Naive thymus-derived CD8-positive, alpha-beta T cell (primary cell): Measurements from ENCODE around the gene KAZN. TPM values are rescaled to one million over a fixed set of nuclear protein-coding genes. Genes with fewer than 3 reads are reported as not detected.

Source experiments
- ATAC-seq, 2 donors: fragments of 150-1000 bp; cut with Tn5 transposase in 1 of 2; sonication (Bioruptor Pico), chemical (Tn5 transposase) in 1 of 2; 1 replicate in 1 of 2; 2 replicates in 1 of 2; pipeline ENCODE4 v1.10.0; 2021; ENCODE audit warnings: mild to moderate bottlenecking in 2 of 2, moderate library complexity in 2 of 2
- POLR2A ChIA-PET: fragments of 350-600 bp; sonication (Branson Sonifier 250); formaldehyde crosslinking; loops from one replicate; lab custom pipeline; 2021; ENCODE audit warnings: antibody characterized with exemption; lab: Charles Lee
- DNase-seq, 10 donors: peaks; one replicate each; pipeline versions ENCODE4 v3.0.0 to v3.0.0-alpha.2; 2020 to 2022
- H3K27ac Mint-ChIP-seq, 10 donors: one replicate each; pipeline ENCODE4 v1.8.0; 2020 to 2022; ENCODE audit warnings: mild to moderate bottlenecking in 10 of 10, mixed read lengths in 10 of 10, moderate library complexity in 4 of 10, inconsistent platforms in 1 of 10
- H3K27me3 Mint-ChIP-seq, 5 donors: one replicate each; pipeline ENCODE4 v1.8.0; 2021 to 2022; ENCODE audit warnings: mixed read lengths in 5 of 5
- H3K36me3 Mint-ChIP-seq, 3 donors: one replicate each; pipeline ENCODE4 v1.8.0; 2020 to 2022; ENCODE audit warnings: mixed read lengths in 3 of 3, mild to moderate bottlenecking in 2 of 3, inconsistent platforms in 1 of 3
- H3K4me1 Mint-ChIP-seq, 4 donors: one replicate each; pipeline ENCODE4 v1.8.0; 2021 to 2022; ENCODE audit warnings: mixed read lengths in 4 of 4
- H3K4me3 Mint-ChIP-seq, 10 donors: one replicate each; pipeline ENCODE4 v1.8.0; 2020 to 2022; ENCODE audit warnings: mild to moderate bottlenecking in 10 of 10, mixed read lengths in 10 of 10, moderate library complexity in 6 of 10, inconsistent platforms in 1 of 10
- H3K9me3 Mint-ChIP-seq, 9 donors: one replicate each; pipeline ENCODE4 v1.8.0; 2020 to 2022; ENCODE audit warnings: mixed read lengths in 9 of 9, mild to moderate bottlenecking in 3 of 9, inconsistent platforms in 1 of 9, moderate library complexity in 1 of 9
- polyA plus RNA-seq, 3 donors: library from polyadenylated mRNA; unstranded; fragments of 300-500 nt; fragmentation: Illumina TruSeq; gene quantifications; one replicate each; pipeline ENCODE4 v1.2.3, GENCODE V29; 2021
- total RNA-seq, 8 experiments: library from RNA in 2 of 8; stranded (reverse) in 2 of 8; gene quantifications; one replicate each; pipeline ENCODE4 v1.2.3 and lab custom pipeline; 2021 to 2026

The KAZN gene
- total and polyA plus RNA-seq, 5 experiments from 2014 or later = 0.02 to 0.63 (median 0.12) TPM; not detected in 1

DNA sequence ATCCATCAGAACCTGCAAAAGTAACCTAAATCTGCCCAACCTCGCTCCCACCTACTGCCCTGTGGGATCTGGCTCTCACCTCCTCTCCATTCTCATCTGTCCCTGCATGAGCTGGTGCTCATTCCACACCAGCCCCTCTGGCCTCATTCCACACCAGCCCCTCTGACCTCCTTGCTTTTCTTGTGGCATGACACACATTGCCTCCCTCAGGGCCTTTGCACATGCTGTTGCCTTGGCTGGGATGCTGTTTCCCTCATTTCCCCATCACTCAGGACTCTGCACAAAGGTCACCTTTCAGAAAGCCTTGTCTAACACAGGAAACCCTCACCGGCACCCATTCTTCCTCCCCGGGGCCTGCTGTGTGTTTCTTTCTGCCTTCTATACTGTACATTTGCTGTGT is 197.1 kb downstream of the KAZN start:
- Mint-ChIP-seq H3K27me3 (peaks cover 0 to 5% (median 1%) of the 10 kb centered on the region in 5 donors), H3K36me3 (no peaks in the 10 kb centered on the region), H3K9me3 (no peaks in the 10 kb centered on the region), H3K4me1 (no peaks in the 10 kb centered on the region), H3K27ac (no peak overlapping the region), H3K4me3 (no peak overlapping the region)
- no peak for ATAC-seq
- no peak for DNase-seq
- POLR2A ChIA-PET = no interaction called here

DNA sequence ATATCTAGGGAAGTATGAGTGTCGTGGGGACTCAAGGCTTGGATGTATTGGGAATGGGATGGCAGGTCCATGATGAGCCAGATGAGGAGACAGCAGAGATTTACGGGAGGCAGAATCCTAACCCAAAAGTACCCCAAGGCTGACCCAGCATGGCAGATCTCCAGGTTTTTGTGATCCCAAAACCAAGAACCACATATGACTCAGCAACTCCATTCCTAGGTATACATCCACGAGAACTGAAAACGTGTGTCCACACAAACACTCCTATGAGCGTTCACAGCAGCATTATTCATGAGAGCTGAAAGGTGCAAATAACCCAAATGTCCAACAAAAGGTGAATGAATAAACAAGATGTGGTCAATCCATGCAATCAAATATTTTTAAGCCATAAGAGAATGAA is 201.5 kb downstream of the KAZN start:
- H3K27me3 Mint-ChIP-seq = peaks cover 0 to 5% (median 1%) of the 10 kb centered on the region in 5 donors
- no peak overlapping the region for H3K27ac Mint-ChIP-seq
- DNase-seq (no peak), ATAC-seq (no peak)
- H3K36me3 Mint-ChIP-seq = no peaks in the 10 kb centered on the region
- POLR2A ChIA-PET = no interaction called here
- H3K9me3 Mint-ChIP-seq = peaks cover 0 to 2% (median 0%) of the 10 kb centered on the region in 9 donors
- no peak overlapping the region for H3K4me3 Mint-ChIP-seq
- no peaks in the 10 kb centered on the region for H3K4me1 Mint-ChIP-seq

DNA sequence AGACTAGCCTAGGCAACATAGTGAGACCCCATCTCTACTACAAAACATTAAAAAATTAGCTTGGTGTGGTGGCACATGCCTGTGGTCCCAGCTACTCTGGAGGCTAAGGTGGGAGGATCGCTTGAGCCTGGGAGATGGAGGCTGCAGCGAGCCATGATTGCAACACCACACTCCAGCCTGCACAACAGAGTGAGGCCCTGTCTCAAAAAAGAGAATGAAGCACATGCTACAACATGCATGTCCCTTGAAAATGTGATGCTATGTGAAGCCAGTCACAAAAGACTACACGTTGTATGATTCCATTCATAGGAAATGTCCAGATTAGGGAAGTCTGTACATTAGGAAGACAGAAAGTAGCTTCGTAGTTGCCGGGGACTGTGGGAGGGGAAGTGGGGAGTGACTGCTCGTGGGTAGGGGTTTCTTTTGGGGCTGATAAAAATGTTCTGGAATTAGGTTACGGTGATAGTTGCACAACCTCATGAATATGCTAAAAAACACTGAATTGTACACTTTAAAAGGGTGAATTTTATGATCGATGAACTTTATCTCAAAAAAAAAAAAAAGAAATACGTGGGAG is 202.1 kb downstream of the KAZN start:
- peaks cover 0 to 5% (median 1%) of the 10 kb centered on the region in 5 donors for H3K27me3 Mint-ChIP-seq
- DNase-seq = no peak
- peaks cover 0 to 2% (median 0%) of the 10 kb centered on the region in 9 donors for H3K9me3 Mint-ChIP-seq
- no peaks in the 10 kb centered on the region for H3K36me3 Mint-ChIP-seq
- H3K4me1 Mint-ChIP-seq = no peaks in the 10 kb centered on the region
- H3K4me3 Mint-ChIP-seq = no peak overlapping the region
- ATAC-seq = no peak
- POLR2A ChIA-PET = no interaction called here
- no peak overlapping the region for H3K27ac Mint-ChIP-seq

DNA sequence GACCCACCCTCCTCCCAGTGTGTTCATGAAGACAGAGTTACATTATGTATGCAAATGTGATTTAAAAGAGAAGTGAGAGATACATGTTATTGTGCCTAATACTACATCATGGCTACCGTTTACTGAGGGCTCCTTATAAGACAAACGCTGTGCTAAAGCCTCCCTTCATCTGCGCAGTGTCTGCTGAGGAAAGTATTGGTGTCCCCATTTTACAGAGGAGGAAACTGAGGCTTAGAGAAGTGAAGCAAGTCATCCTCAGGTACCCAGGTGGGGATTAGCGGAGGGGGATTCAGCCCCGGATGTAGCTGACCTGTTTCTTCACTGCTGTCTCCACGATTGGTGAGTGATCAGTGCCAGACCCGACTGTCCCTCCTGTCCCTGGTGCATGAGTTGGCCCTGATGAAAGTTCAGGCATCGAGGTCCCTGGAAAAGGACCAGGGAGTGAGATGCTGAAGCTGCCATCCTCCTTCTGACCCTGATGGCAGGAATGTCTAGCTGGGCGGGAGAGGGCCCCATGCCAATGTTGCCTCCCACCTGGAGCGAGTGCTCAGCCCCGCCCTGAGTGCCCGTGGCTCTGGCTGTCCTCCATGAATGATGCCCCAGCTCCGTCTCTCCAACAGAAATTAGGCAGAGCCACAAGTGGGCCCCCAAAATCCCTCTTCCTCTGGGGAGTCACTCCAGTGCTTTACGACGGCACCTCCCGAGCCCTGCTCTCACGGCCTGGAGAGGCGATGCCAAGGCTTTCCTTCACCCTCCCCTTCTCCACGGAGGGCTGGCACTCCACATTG is 204.7 kb downstream of the KAZN start:
- peaks cover 0 to 4% (median 0%) of the 10 kb centered on the region in 3 donors for H3K36me3 Mint-ChIP-seq
- H3K4me1 Mint-ChIP-seq = no peaks in the 10 kb centered on the region
- POLR2A ChIA-PET = no interaction called here

DNA sequence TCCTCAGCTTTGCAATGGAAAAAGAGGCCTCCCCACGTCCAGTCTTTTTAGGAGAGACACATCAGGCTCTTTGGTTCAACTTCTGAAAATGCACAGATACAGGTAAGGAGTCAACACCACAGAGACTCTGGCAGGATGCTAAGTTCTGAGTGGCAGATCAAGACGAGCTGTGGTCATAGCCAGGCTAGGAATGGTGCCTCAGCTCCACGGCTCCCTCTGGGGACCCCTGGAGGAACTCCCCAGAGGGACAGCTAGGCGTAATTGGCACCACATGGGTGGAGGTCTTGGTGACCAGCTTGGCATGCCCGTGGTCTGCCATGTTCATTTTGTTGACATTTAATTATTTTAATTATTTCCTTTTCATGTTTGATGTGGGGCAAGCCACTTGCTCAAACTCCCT is 206.1 kb downstream of the KAZN start:
- POLR2A ChIA-PET = no interaction called here
- H3K36me3 Mint-ChIP-seq = peaks cover 0 to 4% (median 0%) of the 10 kb centered on the region in 3 donors
- no peak for DNase-seq
- H3K4me1 Mint-ChIP-seq = no peaks in the 10 kb centered on the region
- no peak overlapping the region for H3K27ac Mint-ChIP-seq
- peaks cover 0 to 3% (median 0%) of the 10 kb centered on the region in 5 donors for H3K27me3 Mint-ChIP-seq
- peaks cover 0 to 33% (median 9%) of the 10 kb centered on the region in 9 donors for H3K9me3 Mint-ChIP-seq
- no peak for ATAC-seq
- H3K4me3 Mint-ChIP-seq = no peak overlapping the region

More for the DNA sequence above, 204.7 kb downstream of the KAZN start:
- Mint-ChIP-seq H3K4me3 (no peak overlapping the region), H3K27me3 (peaks cover 0 to 3% (median 0%) of the 10 kb centered on the region in 5 donors), H3K9me3 (peaks cover 0 to 22% (median 8%) of the 10 kb centered on the region in 9 donors), H3K27ac (no peak overlapping the region)
- no peak for ATAC-seq
- DNase-seq = no peak

DNA sequence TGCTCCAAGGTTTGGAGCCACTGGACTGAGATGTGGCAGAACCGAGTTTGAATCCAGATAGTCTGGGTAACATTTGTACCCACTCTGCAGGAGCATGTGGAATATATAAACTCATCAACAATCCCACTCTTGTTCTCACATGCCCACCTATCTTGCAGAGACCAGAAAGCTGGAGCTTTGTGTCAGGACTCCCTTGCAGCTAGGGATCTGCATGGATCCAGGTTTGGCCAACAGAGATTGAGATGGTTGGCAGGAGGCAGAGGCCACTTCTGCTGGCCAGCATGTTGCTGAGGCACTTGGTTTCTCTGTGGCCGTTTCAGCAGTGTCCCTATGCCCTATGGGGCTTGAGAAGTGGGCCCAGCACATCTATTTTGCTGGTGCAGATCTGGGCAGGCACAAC is 208.3 kb downstream of the KAZN start:
- no peak overlapping the region for H3K4me3 Mint-ChIP-seq
- peaks cover 0 to 34% (median 9%) of the 10 kb centered on the region in 9 donors for H3K9me3 Mint-ChIP-seq
- peaks cover 0 to 3% (median 0%) of the 10 kb centered on the region in 5 donors for H3K27me3 Mint-ChIP-seq
- no peak for ATAC-seq
- peaks cover 0 to 4% (median 0%) of the 10 kb centered on the region in 3 donors for H3K36me3 Mint-ChIP-seq
- no peak overlapping the region for H3K27ac Mint-ChIP-seq
- H3K4me1 Mint-ChIP-seq = no peaks in the 10 kb centered on the region
- POLR2A ChIA-PET = interaction anchor here (0.6 kb wide), 1 partner anchor 8 kb away, joined by 5 read pairs; no protein-coding TSS in a partner anchor
- DNase-seq = no peak

DNA sequence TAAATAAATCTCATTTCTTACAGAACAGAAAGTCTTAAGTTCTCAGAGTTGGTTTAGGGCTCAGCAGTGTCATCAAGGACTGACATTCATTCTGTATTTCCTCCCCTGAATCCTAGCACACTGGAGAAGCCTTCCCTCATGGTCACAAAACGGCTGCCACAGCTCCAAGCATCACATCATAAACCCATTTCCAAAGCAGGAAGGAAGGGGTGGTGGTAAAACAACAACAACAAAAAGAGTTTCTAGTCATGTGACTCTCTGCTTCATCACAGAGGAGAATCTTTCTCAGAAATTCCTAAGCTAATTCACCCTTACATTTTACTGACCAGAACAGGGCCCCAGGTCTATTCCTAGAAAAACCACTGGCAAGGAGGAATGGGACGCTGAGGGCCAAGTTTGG is 210.3 kb downstream of the KAZN start:
- H3K36me3 Mint-ChIP-seq = peaks cover 0 to 4% (median 0%) of the 10 kb centered on the region in 3 donors
- peaks cover 0 to 3% (median 0%) of the 10 kb centered on the region in 5 donors for H3K27me3 Mint-ChIP-seq
- peak overlapping the region in 1 of 10 donors; percentile 28 for H3K4me3 Mint-ChIP-seq
- H3K4me1 Mint-ChIP-seq = no peaks in the 10 kb centered on the region
- peaks cover 0 to 34% (median 9%) of the 10 kb centered on the region in 9 donors for H3K9me3 Mint-ChIP-seq
- DNase-seq (no peak), ATAC-seq (no peak)
- H3K27ac Mint-ChIP-seq = no peak overlapping the region
- POLR2A ChIA-PET = no interaction called here

DNA sequence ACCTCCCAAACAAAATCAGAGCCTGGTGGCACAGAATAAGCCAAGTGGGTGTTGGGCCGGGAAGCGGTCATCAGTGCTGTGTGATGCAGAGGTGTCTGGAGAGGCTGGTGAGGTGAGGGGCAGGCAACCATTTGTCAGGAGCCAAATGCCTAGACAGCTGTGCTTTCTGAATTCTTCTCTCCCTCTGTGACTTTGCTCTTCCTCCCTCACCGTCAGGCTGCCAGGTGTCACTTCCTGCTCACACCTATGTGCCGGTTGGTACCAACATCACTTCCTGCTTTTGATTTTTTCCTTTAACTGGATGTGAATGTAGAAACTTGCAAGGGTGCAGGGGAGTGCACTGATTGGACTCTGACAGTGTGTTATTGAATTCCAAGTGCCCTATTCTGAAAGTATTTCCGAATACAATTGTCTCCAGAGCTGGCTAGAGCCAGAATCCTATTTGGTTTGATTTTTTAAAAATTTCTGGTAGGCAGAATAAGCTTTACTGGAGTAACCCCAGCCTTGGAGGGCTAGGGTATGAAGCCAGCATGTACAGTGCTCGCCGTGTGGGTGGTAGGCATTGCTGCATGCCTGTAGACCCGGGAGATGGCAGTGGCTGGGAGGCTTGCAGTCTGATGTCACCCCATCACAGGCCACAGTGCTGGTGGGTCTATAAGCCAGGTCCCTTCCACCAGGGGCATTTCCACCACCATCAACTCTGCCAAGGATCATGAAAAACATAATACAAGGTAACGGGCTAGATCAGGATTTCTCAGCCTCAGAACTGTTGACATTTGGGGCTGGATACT is 210.9 kb downstream of the KAZN start:
- DNase-seq (no peak), ATAC-seq (no peak)
- Mint-ChIP-seq H3K4me3 (no peak overlapping the region), H3K27me3 (peaks cover 0 to 1% (median 0%) of the 10 kb centered on the region in 5 donors), H3K27ac (peak overlapping the region in 1 of 10 donors; percentile 43), H3K4me1 (no peaks in the 10 kb centered on the region), H3K36me3 (peaks cover 0 to 4% (median 0%) of the 10 kb centered on the region in 3 donors), H3K9me3 (peaks cover 0 to 34% (median 9%) of the 10 kb centered on the region in 9 donors)
- POLR2A ChIA-PET = no interaction called here

DNA sequence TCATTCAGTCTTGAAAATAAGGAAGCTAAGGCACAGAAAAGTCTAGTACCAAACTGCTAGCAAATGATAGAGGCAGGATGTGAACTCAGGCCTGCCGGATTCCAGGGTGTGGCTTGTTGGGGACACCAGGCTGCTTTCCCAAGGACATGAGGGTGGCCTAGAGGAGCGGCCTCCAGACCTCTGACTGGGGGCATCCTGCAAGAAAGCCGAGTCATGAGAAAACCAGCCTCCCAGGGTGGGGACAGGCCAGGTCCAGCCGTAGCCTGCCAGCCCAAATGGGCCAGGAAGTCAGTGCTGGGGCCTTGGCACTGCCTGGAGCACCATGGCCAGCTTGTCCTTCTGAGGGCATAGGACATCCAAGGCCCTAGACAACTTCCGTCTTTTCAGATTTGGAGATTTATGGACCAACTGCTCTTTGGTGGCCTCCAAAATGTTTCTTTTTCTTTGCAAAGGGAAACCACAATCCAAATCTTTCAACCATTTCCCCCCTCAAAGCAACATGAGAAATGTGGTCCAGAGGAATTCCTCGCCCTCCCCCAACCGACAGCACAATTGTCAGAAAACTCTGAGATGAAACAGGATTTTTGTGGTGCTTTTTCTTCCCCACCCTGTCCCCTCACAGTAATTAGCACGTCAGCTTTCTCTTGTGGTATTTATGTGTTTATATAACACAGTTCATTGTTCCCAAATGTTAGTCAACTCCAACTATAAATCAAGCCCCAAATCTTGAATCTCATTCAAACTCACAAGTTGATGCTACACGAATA is 212.3 kb downstream of the KAZN start:
- DNase-seq (no peak), ATAC-seq (no peak)
- peaks cover 0 to 4% (median 0%) of the 10 kb centered on the region in 3 donors for H3K36me3 Mint-ChIP-seq
- POLR2A ChIA-PET = no interaction called here
- H3K4me3 Mint-ChIP-seq = no peak overlapping the region
- no peak overlapping the region for H3K27ac Mint-ChIP-seq
- H3K4me1 Mint-ChIP-seq = no peaks in the 10 kb centered on the region
- H3K27me3 Mint-ChIP-seq = peaks cover 0 to 6% (median 0%) of the 10 kb centered on the region in 5 donors
- H3K9me3 Mint-ChIP-seq = peaks cover 0 to 30% (median 9%) of the 10 kb centered on the region in 9 donors

DNA sequence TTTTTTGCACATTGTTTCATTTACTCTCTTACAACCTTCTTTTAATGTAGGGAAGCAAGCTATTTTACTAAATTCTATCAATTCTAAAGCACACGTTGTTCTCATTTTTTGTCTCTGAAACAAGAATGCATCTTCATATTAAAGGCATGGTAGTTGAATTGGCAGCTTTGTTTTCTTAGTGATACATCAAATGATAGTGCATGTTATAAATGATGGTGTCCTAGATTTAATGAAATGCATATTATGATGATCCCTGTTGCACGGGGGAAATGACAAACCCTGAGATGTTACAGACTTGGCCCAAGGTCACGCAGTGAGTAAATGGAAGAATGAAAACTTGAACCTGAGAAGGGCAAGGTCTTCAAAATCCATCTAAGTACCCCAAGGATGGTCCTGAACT is 213.1 kb downstream of the KAZN start:
- Mint-ChIP-seq H3K27ac (no peak overlapping the region), H3K9me3 (peaks cover 0 to 25% (median 7%) of the 10 kb centered on the region in 9 donors), H3K4me3 (no peak overlapping the region), H3K36me3 (peaks cover 0 to 4% (median 0%) of the 10 kb centered on the region in 3 donors), H3K4me1 (no peaks in the 10 kb centered on the region), H3K27me3 (peaks cover 0 to 6% (median 0%) of the 10 kb centered on the region in 5 donors)
- ATAC-seq = no peak
- DNase-seq = no peak
- POLR2A ChIA-PET = no interaction called here

DNA sequence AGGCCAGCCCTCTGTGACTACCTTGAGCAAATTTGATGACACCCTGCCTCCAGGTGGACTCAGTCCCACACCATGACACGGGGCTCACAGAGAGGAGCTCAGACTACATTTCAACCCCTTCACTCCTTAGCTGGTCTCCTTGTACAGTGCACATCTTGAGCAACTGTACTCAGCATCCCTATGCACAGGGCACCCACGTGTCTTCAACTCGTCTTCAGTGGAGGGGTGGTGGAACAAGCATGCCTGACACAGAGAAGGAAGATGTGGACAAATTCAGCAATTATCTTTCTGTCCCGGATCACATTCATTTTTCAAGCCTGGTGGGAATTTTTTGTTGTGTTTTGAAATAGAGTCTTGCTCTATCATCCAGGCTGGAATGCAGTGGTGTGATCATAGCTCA is 213.7 kb downstream of the KAZN start:
- ATAC-seq (no peak), DNase-seq (no peak)
- POLR2A ChIA-PET = no interaction called here
- Mint-ChIP-seq H3K4me1 (no peaks in the 10 kb centered on the region), H3K27me3 (peaks cover 0 to 6% (median under 1%) of the 10 kb centered on the region in 5 donors), H3K27ac (no peak overlapping the region), H3K4me3 (no peak overlapping the region), H3K36me3 (peaks cover 0 to 4% (median 0%) of the 10 kb centered on the region in 3 donors), H3K9me3 (peaks cover 0 to 18% (median 7%) of the 10 kb centered on the region in 9 donors)
